HG02943 (cell line): ENCODE data around the gene SNX1.
A peak's percentile ranks its signal among the peaks of the same experiment; 100 is the strongest.
"Not testable (repeated sequence)": the region's sequence is repeated elsewhere in the genome, so short reads cannot be mapped to it uniquely, and the experiment has no call there.

ENCODE experiments used
- ATAC-seq: cut with Tn5 transposase; IDR thresholded peaks from one replicate; pipeline ENCODE4 v1.9.1; 2021; ENCODE audit warnings: mild to moderate bottlenecking, low read depth, moderate library complexity; ENCODE audit not compliant: unreplicated experiment

Gene SNX1

DNA sequence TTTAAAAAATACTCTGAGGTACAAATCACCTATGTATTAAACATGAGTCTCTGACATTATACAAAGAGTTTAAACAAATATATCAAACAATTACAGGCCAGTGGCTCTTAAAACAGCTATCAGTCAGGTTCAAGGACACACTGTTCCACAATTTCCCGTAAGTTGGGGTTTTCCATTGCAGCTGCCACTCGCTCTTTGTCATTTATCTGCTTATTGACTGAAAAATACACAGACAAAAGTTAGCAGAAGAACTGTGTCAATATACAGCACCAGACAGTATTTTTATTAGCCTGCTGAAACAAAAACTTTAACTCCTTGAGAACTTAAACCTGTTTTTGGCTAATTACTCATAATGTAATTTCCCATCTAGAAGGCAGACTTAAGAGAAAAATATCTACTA, 23.0 kb upstream of the SNX1 start:
- ATAC-seq: no peak

DNA sequence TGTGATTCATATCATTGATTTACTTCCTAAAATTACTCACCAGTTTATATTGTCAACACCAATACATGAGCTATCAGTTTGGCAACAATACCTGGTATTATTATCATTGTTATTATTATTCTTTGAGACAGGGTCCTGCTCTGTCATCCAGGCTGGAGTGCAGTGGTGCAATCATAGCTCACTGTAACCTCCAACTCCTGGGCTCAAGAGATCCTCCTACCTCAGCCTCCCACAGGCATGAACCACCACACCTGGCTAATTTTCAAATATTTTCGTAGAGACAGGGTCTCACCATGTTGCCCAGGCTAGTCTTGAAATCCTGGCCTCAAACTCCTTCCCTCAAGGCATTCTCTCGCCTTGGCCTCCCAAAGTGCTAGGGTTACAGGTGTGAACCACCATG, 22.3 kb upstream of the SNX1 start:
- ATAC-seq: not testable (repeated sequence)

DNA sequence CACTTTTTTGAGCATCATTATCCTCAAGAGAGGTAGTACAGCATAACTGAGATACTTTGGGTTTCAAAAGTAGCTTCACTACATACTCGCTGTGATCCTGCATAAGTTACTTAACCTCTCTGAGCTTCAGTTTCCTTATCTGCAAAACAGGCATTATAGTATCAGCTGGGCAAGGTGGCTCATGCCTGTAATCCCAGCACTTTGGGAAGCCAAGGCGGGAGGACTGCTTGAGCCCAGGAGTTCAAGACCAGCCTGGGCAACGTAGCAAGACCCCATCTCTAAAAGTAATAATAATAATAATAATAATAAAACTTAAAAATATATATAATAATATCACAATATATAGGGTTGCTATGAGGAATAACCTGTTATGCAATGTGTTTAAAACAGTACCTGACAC, 13.0 kb upstream of the SNX1 start:
- ATAC-seq: no peak

DNA sequence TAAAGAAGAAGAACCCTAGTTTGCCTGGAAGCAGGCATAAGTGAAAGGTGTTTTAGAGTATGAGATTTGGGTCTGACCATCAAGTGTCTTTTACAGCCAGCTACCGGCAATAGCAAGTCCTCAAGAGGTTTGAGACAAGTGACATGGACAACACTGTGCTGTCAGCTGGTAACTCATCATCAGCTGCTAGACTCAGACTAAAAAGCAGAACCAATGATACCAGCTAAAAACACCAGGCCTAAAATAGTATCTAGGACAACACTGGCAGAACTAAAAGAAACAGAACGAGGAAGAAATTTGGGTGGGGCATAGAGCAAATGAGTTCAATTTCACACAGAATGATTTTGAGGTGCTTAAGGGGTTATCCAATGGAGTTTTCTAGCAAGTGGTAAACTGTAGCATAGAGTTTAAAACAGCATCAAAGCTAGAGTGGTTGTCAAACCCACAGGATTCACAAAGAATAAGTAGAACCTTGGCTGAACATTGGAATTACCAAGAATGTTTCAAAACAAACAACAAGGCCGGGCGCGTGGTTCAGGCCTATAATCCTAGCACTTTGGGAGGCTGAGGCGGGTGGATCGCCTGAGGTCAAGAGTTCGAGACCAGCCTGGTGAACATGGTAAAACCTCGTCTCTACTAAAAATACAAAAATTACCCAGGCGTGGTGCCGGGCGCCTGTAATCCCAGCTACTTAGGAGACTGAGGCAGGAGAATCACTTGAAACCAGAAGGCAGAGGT, 6.1 kb upstream of the SNX1 start:
- no peak for ATAC-seq

DNA sequence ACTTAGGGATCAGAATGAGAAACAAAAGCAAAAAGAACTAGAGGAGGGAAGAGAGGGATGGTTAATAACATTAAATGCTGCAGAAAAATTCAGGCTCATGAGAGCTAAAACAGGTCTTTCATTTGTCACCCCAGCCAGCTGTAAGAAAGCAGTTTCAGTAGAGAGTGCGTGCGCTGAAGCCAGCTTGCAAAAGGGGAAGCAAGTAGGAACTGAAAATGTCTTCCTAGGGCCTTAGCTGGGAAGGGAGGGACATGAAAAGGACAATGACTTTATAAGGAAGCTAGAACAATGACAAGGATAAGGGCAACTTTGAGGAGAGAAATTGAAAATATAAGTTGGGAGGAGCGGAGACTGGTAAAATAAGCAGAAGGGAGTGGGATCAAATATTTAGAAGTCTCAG, 5.3 kb upstream of the SNX1 start:
- no peak for ATAC-seq

DNA sequence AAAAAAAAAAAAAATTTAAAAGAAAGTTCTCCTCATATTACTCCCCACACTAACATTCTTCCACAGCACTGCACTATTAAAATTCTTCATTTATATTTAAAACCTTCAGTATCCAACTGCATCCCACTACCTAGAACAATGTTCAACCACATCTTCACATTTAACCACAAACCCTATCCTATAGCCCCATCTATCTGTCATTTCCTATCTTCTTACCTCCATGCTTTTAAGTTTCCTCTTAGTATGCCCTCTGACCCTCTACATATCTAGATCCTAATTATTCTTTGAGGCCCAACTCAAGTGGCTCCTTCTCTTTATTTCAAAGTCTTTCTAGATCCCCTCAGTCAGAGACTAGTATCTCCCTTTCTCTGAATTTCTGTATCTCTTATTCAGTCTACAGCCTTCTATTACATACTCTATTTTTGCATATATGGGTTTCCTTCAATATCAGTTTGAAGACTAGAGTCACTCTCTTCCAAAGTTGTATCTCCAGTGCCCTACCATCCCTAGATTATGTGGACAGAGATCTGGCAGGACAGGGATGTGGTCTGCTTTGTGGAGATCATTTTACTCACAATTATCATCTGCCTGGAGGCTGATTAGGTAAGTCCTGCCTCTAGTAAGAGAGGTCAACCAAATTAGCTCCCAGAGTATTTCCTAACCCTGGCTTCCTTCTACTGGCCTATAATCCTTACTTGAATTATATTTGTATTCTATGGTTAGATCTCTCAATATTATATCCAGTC, 3.5 kb upstream of the SNX1 start:
- no peak for ATAC-seq

DNA sequence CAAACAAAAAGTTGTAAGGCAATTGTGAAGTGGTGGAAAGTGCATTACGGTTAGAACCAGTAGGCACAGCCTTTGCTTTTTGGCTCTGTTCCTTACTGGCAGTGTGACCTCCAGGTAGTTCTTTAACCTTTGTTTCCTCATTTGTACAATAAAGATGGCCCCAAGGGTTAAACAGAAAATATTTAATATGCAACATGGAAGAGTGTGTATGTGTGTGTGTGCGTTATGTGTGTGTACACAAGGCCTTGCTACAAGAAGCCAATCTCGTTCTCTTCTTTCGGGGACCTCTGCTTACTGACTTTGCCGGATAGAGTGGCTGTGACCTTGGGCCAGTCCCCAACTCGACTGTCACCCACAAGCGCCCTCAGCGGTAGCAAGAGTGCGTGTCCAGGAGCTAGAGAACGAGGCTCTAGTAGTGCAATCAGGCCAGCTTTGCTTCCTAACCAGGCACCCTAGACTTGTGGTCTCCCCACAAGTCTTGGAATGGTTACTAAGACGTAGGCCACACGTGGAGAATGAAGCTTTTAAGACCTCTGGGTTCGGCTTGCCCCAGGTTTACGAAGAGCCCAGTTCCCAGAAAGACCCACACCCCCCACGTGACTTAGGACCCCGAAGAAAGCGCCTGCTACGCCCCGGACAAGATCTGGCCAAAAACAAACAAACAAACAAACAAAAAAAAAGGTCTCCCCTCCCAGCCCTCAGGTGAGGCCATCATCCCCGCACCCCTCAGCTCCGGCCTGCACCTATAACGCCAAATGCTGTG, 2.7 kb upstream of the SNX1 start:
- ATAC-seq: peak; percentile 13

DNA sequence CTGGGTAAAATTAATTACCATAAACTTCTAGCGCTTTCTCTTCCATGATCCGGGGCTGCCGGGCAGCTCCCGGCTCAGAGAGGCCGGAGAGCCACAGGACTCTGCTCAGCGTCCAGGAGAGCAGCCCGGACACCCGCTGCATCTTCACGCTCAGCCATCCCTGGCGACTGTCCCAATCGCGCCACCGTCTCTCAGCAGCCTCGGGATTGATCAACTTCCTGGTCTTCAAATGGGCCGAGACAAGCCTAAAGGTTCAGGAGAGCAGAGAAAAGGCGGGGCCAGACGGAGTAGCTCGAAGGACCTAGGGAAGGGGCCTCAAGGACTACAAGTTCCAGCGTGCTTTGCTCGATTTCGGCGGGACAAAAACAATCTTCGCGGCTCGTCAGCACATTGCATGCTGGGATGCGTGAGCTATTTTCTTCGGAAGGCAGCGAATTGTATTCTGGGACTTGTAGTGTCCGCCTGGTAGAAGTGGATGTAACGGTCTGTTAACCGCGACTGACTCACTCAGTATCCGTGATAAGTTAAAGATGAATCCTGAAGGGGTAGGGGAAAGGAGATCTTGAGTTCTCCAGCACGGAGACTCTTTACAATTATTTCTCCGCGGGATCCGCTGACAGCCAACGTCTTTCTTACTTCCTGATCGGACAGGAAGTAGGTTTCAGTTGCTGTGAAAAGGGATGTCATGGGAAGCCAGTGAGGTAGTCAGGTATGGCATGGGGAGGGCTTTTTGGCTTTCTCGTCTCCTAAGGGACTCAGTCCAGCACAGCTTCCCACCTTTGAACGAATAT, 2.0 kb upstream of the SNX1 start, which contains the start of gene CIAO2A:
CIAO2A (minus strand) TSS at position 212 of the 791 bp plus-strand sequence; CDS start at position 142, 70 bp downstream.
- peak; percentile 55 for ATAC-seq

DNA sequence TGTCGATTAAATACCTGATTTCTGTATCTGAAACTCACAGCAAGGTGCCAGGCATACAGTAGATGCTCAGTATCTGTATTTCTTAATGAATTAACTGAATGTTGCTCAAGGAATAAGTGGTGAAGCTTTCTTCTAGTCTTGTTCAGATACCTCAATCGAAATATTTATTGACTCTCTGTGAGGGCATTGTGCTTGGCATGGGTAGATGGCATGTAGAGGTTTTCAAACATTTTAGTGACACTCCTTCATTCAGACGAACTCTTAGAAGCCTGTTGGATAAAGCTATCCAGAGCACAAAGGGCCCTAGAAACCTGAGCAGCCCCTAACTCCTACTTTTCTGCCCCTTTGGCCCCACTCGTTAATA, 369 bp upstream of the SNX1 start:
- no peak for ATAC-seq

DNA sequence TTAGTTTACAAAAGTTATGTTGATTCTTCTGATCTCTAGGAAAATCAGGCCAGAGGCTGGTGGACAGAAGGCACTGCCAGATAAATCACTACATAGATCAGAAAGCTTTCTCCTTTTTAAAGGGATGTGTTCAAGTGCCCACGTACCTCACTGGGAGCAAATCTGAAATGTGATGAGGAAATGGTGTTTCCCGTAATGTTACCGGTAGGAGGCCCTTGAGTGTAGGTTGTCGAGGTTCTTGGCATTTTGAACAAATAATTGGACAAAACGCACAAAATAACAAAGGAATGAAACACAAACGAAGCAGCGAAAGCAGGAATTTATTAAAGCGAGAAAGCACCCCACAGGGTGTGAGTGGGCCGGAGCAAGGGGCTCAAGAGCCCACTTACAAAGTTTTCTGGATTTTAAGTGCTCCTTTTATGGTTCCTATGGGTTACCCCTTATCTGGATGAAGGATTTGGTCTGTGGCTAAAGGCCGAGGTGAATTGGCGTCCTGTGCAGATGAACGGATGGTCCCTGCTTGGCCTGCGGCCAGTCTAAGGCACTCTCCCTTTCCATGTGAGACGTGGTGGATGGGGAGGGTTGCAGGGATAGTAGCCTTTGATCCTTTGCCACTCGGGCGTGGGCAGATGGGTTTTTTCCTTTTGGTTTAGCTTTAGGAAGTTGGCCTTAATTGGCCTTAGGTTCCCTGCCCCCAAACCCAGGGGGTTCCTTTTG, 1.0 kb downstream of the SNX1 start:
- ATAC-seq: no peak

DNA sequence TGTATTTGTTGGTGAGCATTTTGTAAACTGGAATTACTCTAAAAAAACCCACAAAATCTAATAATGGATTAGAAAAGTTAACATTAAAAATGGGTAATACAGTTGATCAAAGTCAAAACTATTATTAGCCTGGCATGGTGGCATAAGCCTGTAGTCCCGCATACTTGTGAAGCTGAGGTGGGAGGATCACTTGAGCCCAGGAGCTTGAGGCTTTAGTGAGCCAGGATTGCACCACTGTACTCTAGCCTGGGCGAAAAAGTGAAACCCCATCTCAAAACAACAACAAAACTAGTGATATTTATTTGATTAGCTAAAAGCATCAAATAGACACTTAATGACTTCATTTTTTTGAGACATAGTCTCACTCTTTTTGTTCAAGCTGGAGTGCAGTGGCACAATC, 3.6 kb downstream of the SNX1 start:
- no peak for ATAC-seq

DNA sequence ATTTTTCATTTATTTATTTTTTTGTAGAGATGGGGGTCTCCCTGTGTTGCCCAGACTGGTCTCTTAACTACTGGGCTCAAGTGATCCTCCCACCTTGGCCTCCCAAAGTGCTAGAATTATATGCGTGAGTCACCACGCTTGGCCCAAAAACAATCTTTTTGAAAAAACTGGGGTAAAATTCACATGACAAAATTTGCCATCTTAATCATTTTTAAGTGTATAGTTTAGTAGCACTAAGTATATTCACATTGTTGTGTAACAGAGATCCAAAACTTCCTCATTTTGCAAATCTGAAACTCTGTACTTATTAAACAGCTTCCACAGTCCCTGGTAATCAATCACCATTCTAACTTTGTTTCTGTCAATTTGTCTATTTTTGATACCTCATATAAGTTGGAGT, 5.2 kb downstream of the SNX1 start:
- ATAC-seq: no peak

DNA sequence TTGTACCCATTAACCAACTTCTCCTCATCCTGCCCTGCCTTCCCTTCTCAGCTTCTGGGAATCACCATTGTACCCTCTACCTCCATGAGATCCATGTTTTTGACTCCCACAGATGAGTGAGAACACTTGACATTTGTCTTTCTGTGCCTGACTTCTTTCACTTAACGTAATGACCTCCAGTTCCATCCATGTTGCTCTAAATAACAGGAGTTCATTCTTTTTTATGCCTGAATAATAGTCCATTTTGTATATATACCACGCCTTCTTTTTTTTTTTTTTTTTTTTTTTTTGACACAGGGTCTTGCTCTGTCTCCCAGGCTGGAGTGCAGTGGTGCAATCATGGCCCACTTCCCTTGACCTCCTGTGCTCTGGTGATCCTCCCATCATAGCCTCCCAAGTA, 6.7 kb downstream of the SNX1 start:
- ATAC-seq: no peak

DNA sequence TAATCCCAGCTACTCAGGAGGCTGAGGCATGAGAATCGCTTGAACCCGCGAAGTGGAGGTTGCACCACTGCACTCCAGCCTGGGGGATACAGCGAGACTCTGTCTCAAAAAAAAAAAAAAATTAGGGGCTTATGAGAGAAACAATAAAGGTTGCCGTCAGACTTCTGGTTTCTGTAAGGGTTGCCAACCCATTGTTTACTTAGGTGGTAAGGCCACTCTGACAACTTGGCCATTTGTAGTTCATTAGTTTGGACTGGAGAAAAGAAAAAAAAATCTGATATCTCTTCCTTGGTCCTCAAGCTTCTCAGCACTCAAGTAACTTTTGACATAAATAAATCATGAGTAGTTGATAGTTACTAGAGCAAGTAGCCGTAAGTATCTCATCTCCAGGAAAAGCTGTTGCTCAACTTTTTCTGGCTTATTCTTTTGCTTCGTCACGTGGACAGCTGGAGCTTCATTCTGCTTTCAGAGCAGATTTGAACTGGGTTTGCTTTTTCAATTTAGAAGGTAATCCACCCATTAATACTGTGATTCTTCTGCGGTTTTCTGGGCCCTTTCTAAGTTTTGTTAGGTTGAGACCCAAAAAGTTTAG, 9.4 kb downstream of the SNX1 start:
- ATAC-seq: no peak

DNA sequence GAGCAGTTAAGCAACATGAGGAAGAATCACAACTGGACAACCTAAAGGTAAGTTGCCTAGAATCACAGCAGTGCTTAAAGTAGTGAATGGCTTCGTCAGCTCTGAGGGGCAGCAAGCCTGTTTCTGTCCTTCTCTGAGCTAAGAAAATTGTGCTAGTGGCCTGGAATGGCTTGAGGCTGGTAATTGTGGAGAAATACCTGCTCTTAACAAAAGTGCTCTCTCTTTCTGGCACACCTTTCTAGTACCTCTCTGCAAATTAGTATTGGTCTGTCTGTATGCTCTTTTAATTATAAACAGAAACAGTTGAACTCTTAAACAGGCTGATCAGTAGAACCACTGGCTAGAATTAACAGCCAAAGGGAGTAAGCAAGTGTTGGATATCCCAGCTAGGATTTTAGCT, 11.6 kb downstream of the SNX1 start:
- no peak for ATAC-seq

DNA sequence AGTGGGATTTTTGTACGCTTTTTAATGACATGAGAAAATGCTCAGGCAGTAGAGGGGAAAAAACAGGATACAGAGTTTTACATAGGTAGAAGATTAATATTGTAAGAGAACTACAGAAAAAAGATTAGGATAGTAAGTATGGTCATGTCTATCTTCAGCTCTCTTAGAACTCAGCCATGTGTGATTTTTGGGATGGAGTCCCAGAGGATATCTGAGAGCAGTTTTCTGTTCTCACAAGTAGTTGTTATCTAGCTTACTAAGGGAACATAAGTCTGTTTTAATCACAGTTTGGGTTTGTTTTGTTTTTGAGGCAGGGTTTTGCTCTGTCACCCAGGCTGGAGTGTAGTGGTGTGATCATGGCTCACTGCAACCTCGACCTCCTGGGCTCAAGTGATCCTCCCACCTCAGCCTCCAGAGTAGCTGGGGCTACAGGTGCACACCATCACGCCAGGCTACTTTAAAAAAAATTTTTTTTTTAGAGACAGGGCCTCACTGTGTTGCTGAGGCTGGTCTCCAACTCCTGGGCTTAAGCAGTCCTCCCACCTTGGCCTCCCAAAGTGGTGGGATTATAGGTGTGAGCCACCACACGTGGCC, 14.4 kb downstream of the SNX1 start:
- ATAC-seq: not testable (repeated sequence)

DNA sequence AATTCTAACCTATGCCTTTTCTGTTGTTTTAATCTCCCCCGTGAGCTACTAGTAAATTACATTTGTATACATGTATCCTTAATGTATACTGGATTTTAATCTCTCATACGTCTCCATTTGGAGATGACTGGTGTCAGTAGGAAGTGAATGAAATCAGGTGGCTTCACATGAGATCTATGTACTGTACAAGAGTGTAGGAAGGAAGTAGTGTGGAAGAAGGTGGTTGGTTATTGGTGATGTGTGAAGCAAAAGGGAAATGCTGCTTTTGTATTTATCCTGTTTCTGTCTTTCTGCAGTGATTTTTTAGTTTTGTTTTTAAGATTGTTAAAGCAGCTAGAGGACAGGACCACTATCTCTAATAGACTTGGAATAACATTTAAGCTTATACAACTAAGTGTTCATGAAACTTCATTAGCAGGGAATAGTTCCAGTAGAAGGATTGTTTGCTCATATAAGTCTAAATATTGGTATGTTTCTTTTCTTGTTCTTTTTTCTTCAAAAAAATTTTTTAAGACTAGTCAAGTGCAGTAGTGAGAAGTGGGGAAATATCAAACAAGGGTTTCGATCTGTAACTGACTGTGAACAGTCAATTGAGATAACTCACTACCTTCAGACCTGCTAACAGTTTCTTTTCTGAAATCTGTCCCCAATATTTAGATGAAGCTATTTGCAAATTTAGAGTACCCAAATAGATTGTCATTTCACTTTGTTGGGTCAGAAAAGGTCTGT, 15.3 kb downstream of the SNX1 start:
- ATAC-seq: no peak

DNA sequence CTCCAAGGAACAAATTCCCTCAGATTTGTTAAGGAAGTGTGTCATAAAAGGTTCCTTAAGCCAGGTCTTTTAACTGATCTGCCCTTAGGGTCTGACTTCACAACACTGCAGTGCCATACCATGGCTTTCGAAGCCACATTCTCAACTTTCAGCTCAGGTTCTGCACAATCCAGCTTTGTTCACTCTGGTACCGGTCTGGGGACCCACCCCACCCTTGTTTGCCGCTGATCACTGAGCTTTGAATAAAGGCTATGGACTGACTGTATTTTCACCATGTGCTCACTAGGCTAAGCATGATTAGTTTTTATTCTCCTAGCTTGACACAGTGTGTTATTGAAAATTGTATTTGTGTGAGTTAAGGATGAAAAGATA, 15.9 kb downstream of the SNX1 start:
- ATAC-seq: no peak
